Measurements from ENCODE around the gene LHX4.

Gene LHX4

DNA sequence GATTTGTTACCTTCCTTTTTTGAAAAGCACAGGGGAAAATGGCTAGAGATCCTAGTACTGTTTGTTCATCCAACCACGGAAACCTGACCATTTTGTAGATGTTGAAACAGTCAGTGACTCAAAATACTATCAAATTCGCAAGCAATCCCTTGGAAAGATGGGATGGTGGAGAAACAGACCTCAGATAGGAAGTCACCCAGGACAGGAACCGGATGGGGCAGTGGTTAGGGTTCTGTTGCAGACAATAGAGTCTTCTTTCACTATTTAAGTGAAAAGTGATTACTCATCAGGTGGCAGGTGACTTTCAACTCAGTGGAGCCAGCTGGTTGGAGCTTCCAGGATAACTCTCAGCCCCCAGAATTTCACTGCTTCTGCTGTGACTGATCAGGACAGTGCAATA, 17.0 kb downstream of the LHX4 start:
- DNase-seq = no peak

DNA sequence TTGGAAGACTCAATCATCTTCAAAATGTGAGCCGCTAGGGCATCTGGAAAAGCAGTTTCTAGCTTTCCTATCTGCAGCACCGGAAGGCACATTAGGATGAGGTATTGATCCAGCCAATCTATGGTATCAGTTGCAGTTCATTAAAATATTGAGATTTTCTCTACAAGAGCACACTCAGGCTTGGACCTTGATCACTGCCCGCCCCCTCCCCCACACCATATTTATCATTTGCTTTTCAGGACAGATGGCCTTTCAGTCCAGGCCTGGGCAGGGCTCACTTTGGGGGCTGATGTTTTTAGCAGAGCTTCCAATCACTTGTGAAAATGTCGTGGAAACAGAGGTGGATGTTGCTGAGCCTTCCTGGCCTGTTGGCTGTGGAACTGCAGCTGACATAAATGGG, 17.5 kb downstream of the LHX4 start:
- no peak for DNase-seq

DNA sequence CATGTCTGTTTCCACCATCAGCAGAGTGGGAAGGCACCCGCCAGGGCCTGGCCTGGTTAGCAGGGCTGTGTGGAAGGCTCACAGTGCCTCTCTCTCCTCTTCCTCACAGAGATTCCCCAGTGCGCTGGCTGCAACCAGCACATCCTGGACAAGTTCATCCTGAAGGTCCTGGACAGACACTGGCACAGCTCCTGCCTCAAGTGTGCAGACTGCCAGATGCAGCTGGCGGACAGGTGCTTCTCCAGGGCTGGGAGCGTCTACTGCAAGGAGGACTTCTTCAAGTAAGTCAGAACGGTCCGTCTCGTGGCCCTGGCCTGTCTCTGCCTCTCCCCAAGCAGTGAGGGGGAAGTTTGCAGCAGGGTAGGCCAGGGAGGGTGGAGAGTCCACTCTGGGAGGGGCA, 18.1 kb downstream of the LHX4 start:
- DNase-seq = no peak

DNA sequence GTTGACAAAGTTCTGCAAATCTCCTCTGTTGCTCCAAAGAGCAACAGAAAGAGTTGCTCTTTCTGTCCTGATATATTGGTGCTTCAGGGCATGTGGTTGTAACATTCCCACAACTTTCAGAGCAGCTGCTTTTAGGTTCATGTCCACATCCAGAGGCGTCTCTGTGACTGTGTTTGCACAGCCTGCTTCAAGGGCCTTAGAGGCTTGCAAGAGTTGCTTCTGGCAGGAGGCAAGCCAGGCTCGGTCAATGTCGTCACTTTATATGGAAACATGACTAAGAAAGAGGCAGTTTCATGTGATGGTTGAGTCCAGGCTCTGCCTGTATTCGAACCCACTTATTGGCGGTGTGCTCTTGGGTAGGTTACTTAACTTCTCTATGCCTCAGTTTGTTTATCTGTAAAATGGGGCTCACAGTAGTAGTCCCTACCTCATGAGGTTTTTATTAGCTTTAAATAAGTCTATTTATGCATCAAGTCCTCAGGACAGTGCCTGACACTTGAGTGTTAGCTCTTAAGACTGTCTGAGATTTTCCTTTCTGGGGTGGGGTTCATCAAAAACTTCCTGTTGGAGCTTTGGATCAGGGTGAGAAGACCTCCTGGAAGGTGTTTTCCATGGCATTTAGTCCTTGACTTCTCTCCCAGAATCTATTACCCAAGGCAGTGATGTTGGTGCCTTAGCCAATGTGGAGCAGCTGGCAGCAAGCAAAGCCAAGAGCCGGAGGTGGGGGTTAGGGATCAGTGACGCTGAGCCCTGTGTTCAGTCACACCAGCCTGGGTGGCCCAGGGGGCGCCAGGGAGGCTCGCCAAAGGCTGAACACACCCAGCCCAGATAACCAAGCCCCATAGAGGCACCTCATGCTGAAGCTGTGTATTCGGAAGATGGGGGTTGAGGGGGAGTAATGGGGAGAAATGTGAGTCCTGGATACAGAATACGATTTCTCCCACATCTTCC, 18.9 kb downstream of the LHX4 start:
- peak; percentile 53 to 78 for DNase-seq

DNA sequence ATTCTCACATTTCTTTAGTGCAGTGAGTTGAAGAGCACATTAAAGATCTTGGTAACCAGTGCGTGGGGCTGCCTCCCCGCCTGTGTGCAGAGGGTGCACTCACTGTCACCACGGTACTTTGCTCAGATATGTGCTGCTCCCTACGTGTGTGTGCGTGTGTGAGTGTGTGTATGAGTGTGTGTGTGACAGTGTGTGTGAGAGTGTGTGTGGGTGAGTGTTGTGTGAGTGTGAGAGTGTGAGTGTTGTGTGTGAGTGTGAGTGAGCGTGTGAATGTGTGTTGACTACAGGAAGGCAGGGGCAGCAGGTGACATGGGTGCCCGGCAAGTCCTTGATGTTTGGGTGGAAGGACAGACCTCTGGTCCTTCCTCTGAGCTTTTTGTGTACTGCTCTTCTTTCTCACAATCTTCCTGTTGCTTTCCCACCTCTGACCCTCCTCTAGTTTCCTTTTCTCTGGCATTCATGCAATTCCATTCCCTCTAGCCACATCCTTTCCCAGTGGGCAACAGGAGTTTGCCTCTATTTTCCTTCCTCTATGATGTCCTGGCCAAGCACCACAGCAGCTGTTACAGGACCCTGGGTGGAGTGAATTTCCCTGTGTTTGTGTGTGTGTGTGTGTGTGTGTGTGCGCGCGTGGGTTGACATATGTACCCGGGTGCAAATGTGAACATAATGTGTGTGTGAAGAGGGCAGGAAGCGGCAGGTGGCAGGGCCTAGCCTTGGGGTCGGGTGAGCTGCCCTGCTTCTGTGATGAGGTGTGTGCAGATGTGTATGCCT, 19.8 kb downstream of the LHX4 start:
- DNase-seq = no peak

DNA sequence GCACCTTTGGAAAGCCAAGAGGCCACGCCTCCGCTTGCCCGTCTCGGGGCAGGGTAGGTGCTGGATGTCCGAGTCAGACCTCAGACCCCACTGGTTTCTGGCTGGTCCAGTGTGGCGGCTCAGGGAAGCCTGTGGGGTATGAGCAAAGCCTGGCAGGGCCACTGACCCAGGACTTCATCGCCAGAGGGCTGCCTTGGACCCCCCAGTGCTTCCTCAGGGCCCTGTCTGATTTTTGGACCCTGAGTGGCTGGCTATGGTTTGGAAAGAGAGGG, 20.4 kb downstream of the LHX4 start:
- DNase-seq = no peak

DNA sequence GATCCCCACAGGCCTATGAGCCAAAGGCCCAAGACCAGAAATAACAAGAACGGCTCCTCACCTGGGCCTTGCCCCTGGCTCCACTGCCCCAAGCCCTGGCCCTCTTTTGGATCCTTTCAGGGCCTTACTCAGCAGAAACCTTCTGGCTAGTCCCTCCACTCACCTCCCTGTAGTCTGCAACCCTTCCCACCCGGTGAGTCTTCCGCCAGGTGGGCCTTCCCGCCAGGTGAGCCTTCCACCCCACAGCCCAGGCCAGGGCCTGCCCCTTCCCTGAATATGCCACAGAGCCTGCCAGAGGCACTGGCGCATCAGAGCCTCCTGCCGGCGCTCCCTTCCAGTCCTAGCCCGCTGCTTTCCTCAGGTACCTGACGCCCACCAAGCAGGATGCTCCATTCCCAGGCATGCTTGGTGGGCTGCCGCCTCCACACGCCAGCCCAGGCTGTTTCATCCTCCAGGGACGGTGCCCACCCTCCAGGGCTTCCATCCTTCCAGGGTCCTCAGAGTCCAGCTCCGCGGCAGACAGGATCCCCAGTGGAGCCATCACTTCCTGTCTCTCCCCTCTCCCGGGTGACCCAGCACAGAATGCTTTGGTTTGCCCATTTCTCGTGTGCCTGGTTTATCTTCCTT, 20.9 kb downstream of the LHX4 start:
- no peak for DNase-seq

DNA sequence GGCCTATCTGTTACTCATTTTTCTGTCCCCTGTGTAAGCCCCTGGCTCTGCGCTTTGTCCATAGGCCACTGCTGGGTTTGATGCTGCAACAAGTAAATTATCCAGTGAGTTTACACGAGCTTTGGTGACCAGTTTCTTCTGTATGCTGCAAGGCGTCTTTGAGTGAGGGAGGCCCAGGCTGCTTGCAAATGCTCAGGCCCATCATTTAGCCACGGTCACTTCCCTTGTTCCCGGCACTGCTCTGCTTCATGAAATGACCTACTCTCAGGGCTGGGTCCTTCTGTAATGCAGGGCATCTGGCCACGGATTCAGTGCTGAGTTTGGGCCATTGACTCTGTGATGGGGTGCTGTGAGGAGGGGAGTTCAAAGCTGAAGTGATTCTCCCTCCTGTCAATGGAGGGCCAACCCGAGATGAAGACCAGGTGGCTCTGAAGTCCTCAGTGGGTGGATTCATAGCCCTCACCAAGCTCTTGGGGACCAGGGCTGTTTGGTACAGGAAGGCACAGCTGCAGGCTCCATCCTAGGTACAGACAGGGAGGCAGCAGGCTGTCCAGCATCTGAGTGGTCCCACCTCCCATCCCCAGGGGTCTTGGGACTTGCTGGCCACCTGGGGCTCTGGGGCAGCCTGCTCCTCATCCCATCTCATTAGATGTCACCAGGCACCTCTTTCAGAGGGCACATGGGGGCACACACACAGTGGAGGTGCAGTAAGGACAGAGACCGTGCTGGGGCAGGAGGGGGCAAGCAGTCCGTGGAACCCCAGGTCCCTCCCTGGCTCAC, 21.7 kb downstream of the LHX4 start:
- no peak for DNase-seq

DNA sequence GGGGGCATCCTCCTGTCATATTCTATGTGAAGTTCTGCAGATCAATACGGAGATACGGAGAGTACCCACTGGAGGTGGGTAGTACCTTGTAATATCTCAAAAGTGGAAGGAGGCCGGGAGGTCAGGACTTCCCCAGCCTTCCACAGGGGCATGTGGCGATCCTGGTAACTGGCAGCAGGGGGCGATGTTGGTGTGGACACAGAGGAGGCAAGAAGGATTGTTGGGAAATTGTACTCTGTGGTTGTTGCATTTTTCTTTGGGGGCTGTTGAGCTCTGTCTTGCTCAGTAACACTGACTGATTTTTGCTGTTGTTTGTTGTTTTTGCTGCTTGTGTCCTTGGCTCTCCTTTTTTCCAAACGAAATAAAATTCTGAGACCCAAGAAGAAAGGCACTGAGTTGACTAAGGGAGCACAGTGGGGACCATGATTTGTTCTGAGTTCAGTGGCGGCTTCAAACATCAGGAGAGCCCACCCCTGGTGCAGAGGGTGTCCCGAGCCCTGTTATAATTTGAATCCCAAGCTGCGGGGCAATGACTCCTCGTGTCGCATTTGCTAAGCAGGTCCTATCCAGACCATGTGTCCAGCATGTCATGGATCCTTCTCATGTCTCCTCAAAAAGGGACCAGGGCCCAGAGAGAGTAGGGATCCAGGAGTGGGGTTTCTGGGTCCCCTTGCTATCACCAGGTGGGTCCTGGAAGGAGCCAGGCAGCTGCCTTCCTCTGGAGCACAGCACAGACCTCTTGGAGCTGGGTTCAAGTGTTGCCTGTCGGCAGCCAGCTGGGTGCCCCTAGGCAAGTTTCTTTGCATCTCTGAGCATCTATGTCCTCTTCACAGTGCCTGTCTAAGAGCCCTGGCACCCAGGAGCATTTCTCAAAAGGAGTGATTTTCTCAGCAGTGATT, 22.8 kb downstream of the LHX4 start:
- DNase-seq = peak; percentile 39 to 71

DNA sequence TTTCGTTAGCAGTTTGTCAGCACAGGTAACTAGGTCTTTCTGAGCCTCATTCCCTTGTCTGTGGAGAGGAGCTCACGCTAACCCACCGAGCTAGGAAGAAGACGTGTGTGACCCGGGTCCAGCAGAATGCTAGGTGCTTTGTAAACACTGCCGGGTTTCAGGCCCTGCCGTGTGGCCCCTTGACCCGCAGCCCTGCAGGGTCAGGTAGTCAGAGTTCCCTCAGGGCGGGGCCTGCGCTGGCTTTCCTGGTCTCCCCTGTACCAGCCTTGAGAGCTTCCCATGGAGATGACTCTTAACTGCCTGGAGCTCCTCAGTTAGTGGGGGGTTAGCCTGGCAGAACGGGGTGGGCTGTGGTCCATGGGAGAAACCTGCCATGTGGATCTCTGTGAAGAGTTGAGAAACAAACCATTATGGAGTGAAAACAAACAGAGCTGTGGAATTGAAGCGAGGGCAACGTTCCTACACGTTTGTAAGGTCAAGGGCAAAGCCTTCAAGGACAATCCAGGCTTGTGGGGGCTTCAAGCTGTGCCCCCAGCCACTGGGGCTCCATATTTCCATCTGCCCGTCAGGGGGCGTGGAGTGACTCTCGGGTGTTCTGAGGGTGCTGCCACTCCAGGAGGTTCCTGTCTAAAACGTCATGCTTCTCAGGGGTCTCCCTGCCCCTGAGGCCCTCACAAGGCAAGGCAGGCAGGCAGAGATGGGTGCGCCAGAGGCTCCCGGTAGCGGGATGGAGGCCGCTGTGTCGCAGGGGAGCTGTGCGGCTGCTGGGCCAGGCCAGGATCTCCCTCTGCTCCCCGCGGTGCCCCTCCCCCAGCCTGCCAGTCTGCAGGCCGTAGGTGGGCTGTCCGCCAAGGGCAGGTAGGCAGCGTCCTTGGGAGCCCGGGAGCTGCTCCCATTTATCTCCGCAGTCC, 23.8 kb downstream of the LHX4 start:
- no peak for DNase-seq

DNA sequence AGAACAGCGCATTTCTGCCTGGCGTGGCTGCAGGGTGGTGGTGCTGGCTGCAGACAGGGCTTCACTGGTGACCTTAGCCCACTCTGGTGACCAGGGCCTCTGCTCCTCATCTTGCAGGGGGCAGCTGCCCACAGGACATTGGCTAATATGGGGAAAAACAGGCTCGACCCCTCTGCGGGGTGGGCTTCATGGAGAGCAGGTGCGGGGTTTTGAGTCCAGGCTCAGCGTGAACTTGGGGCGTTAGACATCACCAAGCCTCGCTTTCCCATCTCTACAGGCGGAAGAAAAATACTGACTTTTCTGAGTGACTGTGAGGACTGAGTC, 24.4 kb downstream of the LHX4 start:
- no peak for DNase-seq

DNA sequence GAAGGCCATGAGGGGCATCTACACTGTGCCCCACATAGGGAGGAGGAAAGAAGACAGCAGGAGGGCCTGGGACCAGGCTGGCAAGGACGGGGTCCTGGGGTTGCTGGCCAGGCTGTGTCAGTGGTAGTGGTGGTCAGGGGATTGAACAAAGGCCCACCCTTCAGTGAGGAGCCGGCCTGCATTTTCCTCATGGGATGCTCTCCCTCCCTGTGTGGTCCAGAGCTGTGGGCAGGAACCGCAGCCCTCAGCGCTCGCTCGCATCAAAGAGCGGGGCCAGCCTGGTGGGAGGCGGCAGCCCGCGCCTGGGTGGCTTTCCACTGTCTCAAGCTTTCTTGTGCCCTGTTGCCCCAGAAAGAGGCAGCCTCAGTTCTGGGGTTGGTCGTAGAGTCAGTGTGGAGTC, 24.8 kb downstream of the LHX4 start:
- no peak for DNase-seq

DNA sequence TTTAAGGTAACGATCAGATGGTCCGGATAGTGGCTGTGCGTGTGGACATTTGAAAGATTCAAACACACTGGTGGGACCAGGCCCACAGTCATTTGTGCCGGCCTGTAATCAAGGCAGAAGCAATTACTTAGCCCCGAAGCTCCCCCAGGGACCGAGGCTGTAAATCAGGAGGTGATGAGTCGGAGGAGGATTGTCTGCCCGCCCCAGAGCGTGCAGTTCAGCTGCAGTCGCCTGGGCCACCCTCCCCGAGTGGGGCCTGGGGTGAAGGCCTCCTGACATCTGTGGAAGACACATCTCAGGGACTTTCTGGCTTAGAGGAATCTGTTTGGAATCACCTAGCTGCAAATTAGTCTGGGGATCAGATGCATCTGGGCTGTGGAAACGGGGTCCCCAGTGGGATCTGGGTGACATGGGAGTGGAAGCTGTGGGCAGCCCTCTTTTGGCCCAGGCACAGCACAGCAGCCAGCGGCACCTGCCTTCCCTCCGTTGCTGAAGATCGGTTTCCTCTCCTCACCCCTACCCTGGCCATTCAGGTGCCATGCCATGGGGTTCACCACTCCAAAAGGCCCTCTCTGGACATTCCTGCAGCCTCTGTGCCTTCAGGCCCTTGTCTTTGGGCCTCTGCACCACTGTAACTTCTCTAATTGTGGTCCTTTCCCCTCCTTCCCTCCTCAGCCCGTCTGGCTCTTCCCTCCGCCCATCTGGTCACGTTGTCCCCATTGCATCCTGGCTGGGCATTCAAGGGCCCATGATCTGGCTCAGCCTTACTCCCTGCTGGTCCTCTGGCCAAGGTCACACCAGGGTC, 25.7 kb downstream of the LHX4 start:
- DNase-seq = no peak

DNA sequence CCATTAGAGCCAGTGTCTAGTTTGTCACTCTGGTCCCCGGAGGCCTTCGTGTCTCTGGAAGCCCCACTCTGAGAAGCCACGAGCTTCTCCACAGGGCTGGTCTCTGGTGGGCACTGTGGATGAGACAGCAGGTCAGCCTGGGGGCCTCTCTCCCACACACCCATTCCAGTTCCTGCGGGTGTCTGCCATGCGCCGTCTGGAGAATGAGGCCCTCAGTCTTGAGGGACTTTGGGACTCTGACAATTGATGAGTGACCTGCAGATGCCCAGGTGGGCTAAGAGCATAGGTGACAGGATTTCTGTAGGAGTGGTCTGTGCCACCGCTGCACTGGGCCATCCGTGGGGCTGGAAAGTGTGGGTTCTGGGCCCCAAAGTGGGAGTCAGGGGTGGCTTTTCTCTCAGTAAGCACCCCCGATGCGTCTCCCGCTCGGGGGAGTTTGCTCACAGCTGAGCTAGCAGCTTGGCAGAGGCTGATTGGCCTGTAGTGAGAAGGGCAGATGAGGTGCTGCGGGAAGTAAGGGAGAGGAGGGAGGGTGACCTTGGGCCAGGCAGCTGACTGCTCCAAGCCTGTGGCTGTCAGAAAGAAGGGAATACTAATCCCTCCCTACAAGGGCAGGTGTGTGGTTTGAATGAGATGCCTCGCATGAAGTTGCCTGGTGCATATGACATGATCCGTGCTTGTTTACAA, 26.4 kb downstream of the LHX4 start:
- DNase-seq = no peak

DNA sequence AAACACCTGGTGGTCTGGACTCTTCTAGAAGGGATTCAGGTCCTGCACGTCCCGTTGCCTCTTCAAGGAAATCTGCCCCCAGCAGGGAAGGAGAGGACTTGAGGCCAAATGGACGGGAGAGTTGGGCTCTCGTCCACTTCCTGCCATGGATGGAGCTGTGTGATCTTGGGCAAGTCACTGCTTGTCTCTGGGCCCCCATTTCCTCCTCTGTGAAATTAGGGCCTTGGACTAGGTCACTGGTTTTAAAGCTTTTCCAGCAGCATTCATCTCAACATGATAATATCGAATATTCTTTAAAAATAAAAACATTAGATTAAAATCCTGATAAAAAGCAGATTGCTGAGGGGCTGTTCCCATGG, 26.9 kb downstream of the LHX4 start:
- no peak for DNase-seq

DNA sequence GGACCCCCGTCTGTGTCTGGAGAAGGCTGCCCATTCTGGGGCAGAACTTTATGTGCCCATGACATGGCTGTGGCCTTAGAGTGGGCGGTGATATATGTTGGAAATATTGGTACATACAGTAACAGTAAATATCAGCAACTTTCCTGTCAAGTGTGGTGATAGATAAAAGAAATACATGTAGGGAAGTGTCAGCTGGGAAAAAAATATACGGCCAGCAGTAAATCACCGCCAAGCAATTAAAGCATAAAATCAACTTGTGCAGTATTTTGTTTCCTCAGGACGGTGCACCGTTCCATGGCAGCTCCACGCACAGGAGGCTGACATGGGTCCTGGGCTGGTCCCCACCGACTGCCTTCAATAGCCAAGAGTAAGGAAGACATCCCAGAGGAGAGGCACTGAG, 27.4 kb downstream of the LHX4 start:
- no peak for DNase-seq

DNA sequence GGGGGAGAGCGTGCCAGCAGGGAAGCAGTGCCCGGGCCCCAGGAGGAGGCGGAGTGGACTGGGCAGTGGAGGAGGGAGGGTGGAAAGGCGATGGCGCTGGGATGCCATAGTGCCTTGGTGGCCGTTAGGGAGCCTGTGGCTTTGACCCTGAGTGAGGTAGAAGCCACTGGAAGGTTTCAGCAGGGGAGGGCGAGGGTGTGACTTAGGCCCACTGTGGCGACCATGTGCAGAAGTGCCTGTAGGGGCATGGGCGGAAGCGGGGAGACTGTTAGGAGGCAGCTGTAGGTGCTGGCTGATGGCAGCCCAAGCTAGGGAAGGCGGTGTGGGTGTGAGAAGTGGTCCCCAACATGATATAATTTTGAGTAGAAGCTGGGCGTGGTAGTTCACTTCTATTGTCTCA, 28.2 kb downstream of the LHX4 start:
- DNase-seq = no peak

DNA sequence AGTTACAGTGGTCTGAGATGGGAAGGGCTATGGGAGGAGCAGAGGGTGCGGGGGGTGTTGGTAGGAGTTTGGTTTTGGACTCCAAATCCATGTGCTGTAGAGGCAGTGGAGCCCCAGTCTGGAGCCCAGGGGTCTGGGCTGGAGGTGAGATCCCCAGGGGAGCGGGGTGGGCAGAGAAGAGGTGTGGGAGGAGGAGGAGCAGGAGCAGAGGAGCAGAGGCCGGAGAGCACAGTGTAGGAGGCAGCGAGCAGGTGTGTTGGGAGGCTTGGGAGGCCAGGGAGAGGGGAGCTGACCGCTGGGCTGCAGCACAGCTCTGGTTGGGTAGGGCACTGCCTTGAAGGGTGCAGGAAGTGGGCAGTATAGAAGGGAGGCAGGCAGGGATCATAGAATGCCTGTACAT, 28.9 kb downstream of the LHX4 start:
- no peak for DNase-seq

DNA sequence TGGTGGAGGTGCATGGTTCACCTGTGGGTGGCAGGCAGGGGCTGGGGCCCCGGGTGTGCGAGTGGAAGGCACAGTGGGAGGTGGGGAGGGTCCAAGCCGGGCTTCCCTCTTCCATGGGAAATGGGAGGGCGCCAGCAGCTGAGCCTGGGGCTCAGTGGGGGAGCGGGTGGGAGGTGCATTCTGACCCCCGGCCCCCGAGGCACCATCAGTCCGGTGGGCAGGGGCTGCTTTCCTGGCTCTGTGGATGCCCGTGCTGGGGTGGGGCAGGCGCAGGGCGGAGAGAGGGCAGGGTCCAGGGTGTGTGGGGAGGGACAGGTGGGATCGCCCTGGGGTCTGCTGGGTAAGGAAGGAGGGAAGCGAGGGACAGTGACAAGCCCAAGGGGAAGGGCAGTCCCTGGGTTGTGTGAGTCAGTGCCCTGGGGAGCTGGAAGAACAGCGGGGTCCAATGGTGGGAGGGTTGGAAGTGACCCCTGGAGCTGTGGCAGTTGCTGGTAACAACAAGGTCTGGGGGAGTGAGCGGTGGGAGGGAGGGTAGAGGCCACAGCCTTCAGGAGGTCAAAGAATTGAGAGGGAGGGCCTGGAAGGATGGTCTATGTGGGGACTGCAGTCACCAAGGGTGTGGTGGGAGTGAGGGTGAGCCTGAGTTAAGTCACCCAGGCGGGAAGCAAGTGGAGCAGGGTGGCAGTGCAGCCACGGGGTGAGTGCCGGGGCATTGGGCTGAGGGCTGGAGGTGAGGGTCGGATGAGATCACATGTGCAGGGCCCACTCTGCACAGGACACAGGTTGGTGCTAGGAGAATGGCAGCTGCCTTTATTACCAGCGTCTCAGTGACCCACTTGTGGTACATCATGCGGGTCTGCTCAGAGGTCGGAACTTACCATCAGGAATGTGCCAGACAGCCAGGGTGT, 29.6 kb downstream of the LHX4 start:
- DNase-seq = no peak
